ENCODE measurements around the gene PYGB.

DNA sequence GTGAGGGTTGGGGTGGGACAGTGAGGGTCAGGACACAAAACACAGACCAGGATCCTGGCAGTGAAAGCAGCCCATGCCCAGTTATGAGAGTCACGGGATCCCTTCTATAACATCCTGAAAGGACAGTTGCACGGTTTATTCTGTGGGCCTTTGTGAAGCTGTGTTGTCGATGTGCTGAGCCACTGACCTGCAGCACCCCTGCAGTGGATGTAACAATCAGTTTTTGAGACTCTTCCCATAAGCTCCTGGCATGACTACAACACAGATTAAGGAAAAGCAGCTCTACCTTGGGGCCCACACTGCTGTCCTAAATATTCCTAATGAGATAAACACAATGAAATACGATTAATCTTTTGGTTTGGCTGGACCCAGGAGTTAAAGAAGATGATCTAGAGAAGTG, 3.7 kb downstream of the PYGB start:
- TF ChIP-seq, protein P1, sequence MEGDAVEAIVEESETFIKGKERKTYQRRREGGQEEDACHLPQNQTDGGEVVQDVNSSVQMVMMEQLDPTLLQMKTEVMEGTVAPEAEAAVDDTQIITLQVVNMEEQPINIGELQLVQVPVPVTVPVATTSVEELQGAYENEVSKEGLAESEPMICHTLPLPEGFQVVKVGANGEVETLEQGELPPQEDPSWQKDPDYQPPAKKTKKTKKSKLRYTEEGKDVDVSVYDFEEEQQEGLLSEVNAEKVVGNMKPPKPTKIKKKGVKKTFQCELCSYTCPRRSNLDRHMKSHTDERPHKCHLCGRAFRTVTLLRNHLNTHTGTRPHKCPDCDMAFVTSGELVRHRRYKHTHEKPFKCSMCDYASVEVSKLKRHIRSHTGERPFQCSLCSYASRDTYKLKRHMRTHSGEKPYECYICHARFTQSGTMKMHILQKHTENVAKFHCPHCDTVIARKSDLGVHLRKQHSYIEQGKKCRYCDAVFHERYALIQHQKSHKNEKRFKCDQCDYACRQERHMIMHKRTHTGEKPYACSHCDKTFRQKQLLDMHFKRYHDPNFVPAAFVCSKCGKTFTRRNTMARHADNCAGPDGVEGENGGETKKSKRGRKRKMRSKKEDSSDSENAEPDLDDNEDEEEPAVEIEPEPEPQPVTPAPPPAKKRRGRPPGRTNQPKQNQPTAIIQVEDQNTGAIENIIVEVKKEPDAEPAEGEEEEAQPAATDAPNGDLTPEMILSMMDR (conservative IDR thresholded peaks at IDR 0.05; ENCODE audit: low read depth, low read length), result no peak
- TF ChIP-seq EZH2phosphoT487 (IDR thresholded peaks at IDR 0.05; ENCODE audit: borderline replicate concordance, low read length), result no peak
- TF ChIP-seq EZH2 (IDR thresholded peaks at IDR 0.05; ENCODE audit: low read length, unreplicated experiment), result no peak

Measured in PC-3 (cell line).